ENCODE results near the gene KMT2C.

Gene KMT2C

GRCh38 chr7:152196391-152196790 is 239.4 kb downstream of the KMT2C start:
- Histone ChIP-seq H4K20me1 (ENCODE audit: insufficient read depth, low read length) (no peaks in the 10 kb centered on the region), H3K9ac (ENCODE audit: low read length) (no peak overlapping the region), H3K9me3 (replicated peaks; ENCODE audit: insufficient read depth, low read length) (no peaks in the 10 kb centered on the region), H3K79me2 (ENCODE audit: low read length) (no peaks in the 10 kb centered on the region), H3K9me2 (replicated peaks; ENCODE audit: insufficient read depth, low read length) (no peaks in the 10 kb centered on the region), H3K27me3 (replicated peaks; ENCODE audit: insufficient read depth, low read length) (no peaks in the 10 kb centered on the region), H3K4me2 (ENCODE audit: low read depth, low read length) (no peak overlapping the region), H3K4me3 (ENCODE audit: low read length) (no peak overlapping the region), H3K36me3 (replicated peaks; ENCODE audit: insufficient read depth, low read length) (peaks cover 22% of the 10 kb centered on the region; the same call in 1 of the 2 replicates), H3K4me1 (ENCODE audit: low read length) (no peaks in the 10 kb centered on the region), H3F3A (ENCODE audit: insufficient read depth, low read length) (no peaks in the 10 kb centered on the region), H2AFZ (ENCODE audit: low read length) (no peak overlapping the region), H3K27ac (ENCODE audit: low read length) (no peak overlapping the region)
- DNase-seq: no peak
- TF ChIP-seq EZH2 (optimal IDR thresholded peaks at IDR 0.05; ENCODE audit: low read depth, low read length) (no peak), EZH2phosphoT487 (IDR thresholded peaks at IDR 0.05; ENCODE audit: low read length) (no peak), CTCF (IDR thresholded peaks at IDR 0.05; ENCODE audit: low read length) (no peak)

- no peaks in the 10 kb centered on the region for H4K20me1 ChIP-seq (ENCODE audit: insufficient read depth, low read length)
- no peaks in the 10 kb centered on the region for H3K9me3 ChIP-seq (replicated peaks; ENCODE audit: insufficient read depth, low read length)
- H3K4me3 ChIP-seq (ENCODE audit: low read length): no peak overlapping the region
- no peaks in the 10 kb centered on the region for H3K27me3 ChIP-seq (replicated peaks; ENCODE audit: insufficient read depth, low read length)
- no peaks in the 10 kb centered on the region for H3K79me2 ChIP-seq (ENCODE audit: low read length)
- H3K36me3 ChIP-seq (replicated peaks; ENCODE audit: insufficient read depth, low read length): peaks cover 22% of the 10 kb centered on the region; the same call in 1 of the 2 replicates
- no peaks in the 10 kb centered on the region for H3K4me1 ChIP-seq (ENCODE audit: low read length)
- no peak overlapping the region for H3K27ac ChIP-seq (ENCODE audit: low read length)
- no peaks in the 10 kb centered on the region for H3F3A ChIP-seq (ENCODE audit: insufficient read depth, low read length)
- no peak overlapping the region for H3K4me2 ChIP-seq (ENCODE audit: low read depth, low read length)
- H3K9me2 ChIP-seq (replicated peaks; ENCODE audit: insufficient read depth, low read length): no peaks in the 10 kb centered on the region
- no peak for TF ChIP-seq EZH2 (optimal IDR thresholded peaks at IDR 0.05; ENCODE audit: low read depth, low read length)
- TF ChIP-seq EZH2phosphoT487 (IDR thresholded peaks at IDR 0.05; ENCODE audit: low read length): no peak
- no peak for TF ChIP-seq CTCF (IDR thresholded peaks at IDR 0.05; ENCODE audit: low read length)
- no peak overlapping the region for H2AFZ ChIP-seq (ENCODE audit: low read length)
- no peak overlapping the region for H3K9ac ChIP-seq (ENCODE audit: low read length)
- no peak for DNase-seq
Observed at GRCh38 chr7:152193880-152194279, 241.9 kb downstream of the KMT2C start.

GRCh38 chr7:152189061-152189460 is 246.7 kb downstream of the KMT2C start:
- Histone ChIP-seq H3K9me2 (replicated peaks; ENCODE audit: insufficient read depth, low read length) (no peaks in the 10 kb centered on the region), H3K36me3 (replicated peaks; ENCODE audit: insufficient read depth, low read length) (peaks cover 18% of the 10 kb centered on the region; the same call in 1 of the 2 replicates), H3K4me1 (ENCODE audit: low read length) (no peaks in the 10 kb centered on the region), H3F3A (ENCODE audit: insufficient read depth, low read length) (no peaks in the 10 kb centered on the region), H3K79me2 (ENCODE audit: low read length) (no peaks in the 10 kb centered on the region), H3K9me3 (replicated peaks; ENCODE audit: insufficient read depth, low read length) (no peaks in the 10 kb centered on the region), H4K20me1 (ENCODE audit: insufficient read depth, low read length) (no peaks in the 10 kb centered on the region), H3K27me3 (replicated peaks; ENCODE audit: insufficient read depth, low read length) (no peaks in the 10 kb centered on the region), H3K4me3 (ENCODE audit: low read length) (no peak overlapping the region), H3K4me2 (ENCODE audit: low read depth, low read length) (no peak overlapping the region), H3K9ac (ENCODE audit: low read length) (no peak overlapping the region), H2AFZ (ENCODE audit: low read length) (no peak overlapping the region), H3K27ac (ENCODE audit: low read length) (no peak overlapping the region)
- no peak for TF ChIP-seq EZH2 (optimal IDR thresholded peaks at IDR 0.05; ENCODE audit: low read depth, low read length)
- no peak for TF ChIP-seq CTCF (IDR thresholded peaks at IDR 0.05; ENCODE audit: low read length)
- no peak for TF ChIP-seq EZH2phosphoT487 (IDR thresholded peaks at IDR 0.05; ENCODE audit: low read length)
- no peak for DNase-seq
